MM.1S (cell line): ENCODE measurements around the gene TOR1AIP1.

Experiments used
- EZH2 ChIP-seq: fragments of 300-600 bp; sonication (generic); optimal IDR thresholded peaks from 2 replicates; pipeline ENCODE3; 2017; ENCODE audit warnings: low read depth, mild to moderate bottlenecking, antibody characterized with exemption, low read length, mixed read lengths
- TF ChIP-seq, protein P1 (sequence below): fragments of 300-600 bp; sonication (generic); IDR thresholded peaks from 2 replicates; pipeline ENCODE4 v1.5.1; 2016; ENCODE audit warnings: antibody characterized with exemption, low read length, mixed read lengths

DNA sequence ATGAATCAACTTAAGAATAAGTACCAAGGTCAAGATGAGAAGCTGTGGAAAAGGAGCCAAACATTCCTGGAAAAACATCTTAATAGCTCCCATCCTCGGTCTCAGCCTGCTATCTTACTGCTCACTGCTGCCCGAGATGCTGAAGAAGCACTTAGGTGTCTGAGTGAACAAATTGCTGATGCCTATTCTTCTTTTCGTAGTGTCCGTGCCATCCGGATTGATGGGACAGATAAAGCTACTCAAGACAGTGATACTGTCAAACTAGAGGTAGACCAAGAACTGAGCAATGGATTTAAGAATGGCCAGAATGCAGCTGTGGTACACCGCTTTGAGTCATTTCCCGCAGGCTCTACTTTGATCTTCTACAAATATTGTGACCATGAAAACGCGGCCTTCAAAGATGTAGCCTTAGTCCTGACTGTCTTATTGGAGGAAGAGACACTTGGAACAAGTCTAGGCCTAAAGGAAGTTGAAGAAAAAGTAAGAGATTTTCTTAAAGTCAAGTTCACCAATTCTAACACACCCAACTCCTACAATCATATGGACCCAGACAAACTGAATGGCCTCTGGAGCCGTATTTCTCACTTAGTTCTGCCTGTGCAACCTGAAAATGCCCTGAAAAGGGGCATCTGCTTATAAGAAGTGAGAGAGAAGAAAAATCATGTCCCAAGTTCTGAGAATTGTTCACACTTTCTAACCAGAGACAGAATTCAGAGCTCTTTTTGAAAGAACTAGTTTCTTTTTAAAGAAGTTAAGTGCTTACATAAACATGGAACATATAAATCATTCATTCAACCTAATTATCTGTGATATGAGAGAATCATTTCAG lies 35.7 kb downstream of the TOR1AIP1 start:
- TF ChIP-seq, protein P1, sequence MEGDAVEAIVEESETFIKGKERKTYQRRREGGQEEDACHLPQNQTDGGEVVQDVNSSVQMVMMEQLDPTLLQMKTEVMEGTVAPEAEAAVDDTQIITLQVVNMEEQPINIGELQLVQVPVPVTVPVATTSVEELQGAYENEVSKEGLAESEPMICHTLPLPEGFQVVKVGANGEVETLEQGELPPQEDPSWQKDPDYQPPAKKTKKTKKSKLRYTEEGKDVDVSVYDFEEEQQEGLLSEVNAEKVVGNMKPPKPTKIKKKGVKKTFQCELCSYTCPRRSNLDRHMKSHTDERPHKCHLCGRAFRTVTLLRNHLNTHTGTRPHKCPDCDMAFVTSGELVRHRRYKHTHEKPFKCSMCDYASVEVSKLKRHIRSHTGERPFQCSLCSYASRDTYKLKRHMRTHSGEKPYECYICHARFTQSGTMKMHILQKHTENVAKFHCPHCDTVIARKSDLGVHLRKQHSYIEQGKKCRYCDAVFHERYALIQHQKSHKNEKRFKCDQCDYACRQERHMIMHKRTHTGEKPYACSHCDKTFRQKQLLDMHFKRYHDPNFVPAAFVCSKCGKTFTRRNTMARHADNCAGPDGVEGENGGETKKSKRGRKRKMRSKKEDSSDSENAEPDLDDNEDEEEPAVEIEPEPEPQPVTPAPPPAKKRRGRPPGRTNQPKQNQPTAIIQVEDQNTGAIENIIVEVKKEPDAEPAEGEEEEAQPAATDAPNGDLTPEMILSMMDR: no peak
- no peak for TF ChIP-seq EZH2
